ACHN (cell line): ENCODE measurements around the gene LRP10.
A peak's percentile ranks its signal among the peaks of the same experiment; 100 is the strongest.
"Not testable (repeated sequence)": the region's sequence is repeated elsewhere in the genome, so short reads cannot be mapped to it uniquely, and the experiment has no call there.

Experiments used
- DNase-seq: peaks from one replicate; pipeline ENCODE4 v3.0.0-alpha.2; 2015
- in situ Hi-C: cut with HindIII; loops from 2 replicates; pipeline ENCODE4 v1.10.0; 2017; ENCODE audit warnings: low sequenced_read_pairs, low pct_ligation_motif_present, low pct_unique_long_range_greater_than_20kb

Gene LRP10

GRCh38 chr14:22842211-22843122, 29.1 kb upstream of the LRP10 start:
- DNase-seq: no peak
- in situ Hi-C loops: no loop called here

- DNase-seq: no peak
- in situ Hi-C loops: no loop called here
These were observed 28.2 kb upstream of the LRP10 start for GRCh38 chr14:22843123-22843925.

- DNase-seq: no peak
- in situ Hi-C loops: no loop called here
These were observed 27.1 kb upstream of the LRP10 start for GRCh38 chr14:22844221-22845102.

- no peak for DNase-seq
- in situ Hi-C loops: no loop called here
These were observed 26.5 kb upstream of the LRP10 start for GRCh38 chr14:22845103-22845394.

- DNase-seq: no peak
- in situ Hi-C loops: no loop called here
These were observed 25.5 kb upstream of the LRP10 start for GRCh38 chr14:22845821-22846625.

GRCh38 chr14:22846811-22847307, 24.7 kb upstream of the LRP10 start:
- in situ Hi-C loops: no loop called here
- no peak for DNase-seq

GRCh38 chr14:22847661-22848341, 23.7 kb upstream of the LRP10 start:
- no peak for DNase-seq
- in situ Hi-C loops: no loop called here

GRCh38 chr14:22848351-22849164, 23.0 kb upstream of the LRP10 start:
- in situ Hi-C loops: no loop called here

GRCh38 chr14:22849212-22849819, 22.2 kb upstream of the LRP10 start:
- no peak for DNase-seq
- in situ Hi-C loops: no loop called here

More at GRCh38 chr14:22848351-22849164, 23.0 kb upstream of the LRP10 start:
- DNase-seq: no peak

- DNase-seq: peak; percentile 40
- in situ Hi-C loops: no loop called here
These were observed 20.4 kb upstream of the LRP10 start for GRCh38 chr14:22850944-22851764.

- DNase-seq, in situ Hi-C loops: not testable (repeated sequence)
These were observed 19.4 kb upstream of the LRP10 start for GRCh38 chr14:22852178-22852577.

- no peak for DNase-seq
- in situ Hi-C loops: no loop called here
These were observed 19.0 kb upstream of the LRP10 start for GRCh38 chr14:22852599-22852939.

GRCh38 chr14:22852940-22853767, 18.4 kb upstream of the LRP10 start:
- in situ Hi-C loops: no loop called here
- DNase-seq: peak; percentile 77

GRCh38 chr14:22854296-22854695, 17.2 kb upstream of the LRP10 start:
- DNase-seq, in situ Hi-C loops: not testable (repeated sequence)
